Heart left ventricle (tissue), 13 donors: ENCODE measurements around the gene IPCEF1.

Source experiments
- CTCF ChIP-seq, 12 donors: fragments of 200-600 bp; sonication (generic) in 4 of 12; IDR thresholded peaks; one replicate each; pipeline versions ENCODE4 v1.5.0 to v1.8.0; 2018 to 2022; ENCODE audit warnings: antibody characterized with exemption in 12 of 12, mild to moderate bottlenecking in 5 of 12
- POLR2A ChIP-seq, 2 donors: fragments of 450-650 bp; IDR thresholded peaks; one replicate each; pipeline ENCODE4 v1.6.1; 2017; ENCODE audit warnings: antibody characterized with exemption in 2 of 2, mild to moderate bottlenecking in 2 of 2, moderate library complexity in 2 of 2
- donor health status: ischemic (EF 13 %, LVEDD 7.1; RV severe dilation, severe dysfunction).
- donor health status: DM: no; HTN: yes; CAD: no.
- donor health status: DM: no; HTN: no; CAD: no.
- donor health status: ischemic (EF 25% LVEDD 6.9; RV normal size, moderate dysfunction).
- donor health status: ischemic (EF 25% LVEDD 5.7; RV mildly dilated, moderate dysfunction).
- donor health status: ischemic (EF 35%, LVEDD 5.7; RV mildly dilated, moderate dysfunction).
- donor health status: nonischemic (EF 11% LVEDD 7.7; RV severe dilation, severe dysfunction).
- donor health status: DM: yes; HTN: yes; CAD: no.
- donor health status: PGD.
- donor health status: ischemic (EF 29% LVEDD 5.4; RV normal size, mild dysfunction).
- donor health status: nonischemic (EF 23%, LVEDD 6.1; RV moderate dilation, normal function).

DNA sequence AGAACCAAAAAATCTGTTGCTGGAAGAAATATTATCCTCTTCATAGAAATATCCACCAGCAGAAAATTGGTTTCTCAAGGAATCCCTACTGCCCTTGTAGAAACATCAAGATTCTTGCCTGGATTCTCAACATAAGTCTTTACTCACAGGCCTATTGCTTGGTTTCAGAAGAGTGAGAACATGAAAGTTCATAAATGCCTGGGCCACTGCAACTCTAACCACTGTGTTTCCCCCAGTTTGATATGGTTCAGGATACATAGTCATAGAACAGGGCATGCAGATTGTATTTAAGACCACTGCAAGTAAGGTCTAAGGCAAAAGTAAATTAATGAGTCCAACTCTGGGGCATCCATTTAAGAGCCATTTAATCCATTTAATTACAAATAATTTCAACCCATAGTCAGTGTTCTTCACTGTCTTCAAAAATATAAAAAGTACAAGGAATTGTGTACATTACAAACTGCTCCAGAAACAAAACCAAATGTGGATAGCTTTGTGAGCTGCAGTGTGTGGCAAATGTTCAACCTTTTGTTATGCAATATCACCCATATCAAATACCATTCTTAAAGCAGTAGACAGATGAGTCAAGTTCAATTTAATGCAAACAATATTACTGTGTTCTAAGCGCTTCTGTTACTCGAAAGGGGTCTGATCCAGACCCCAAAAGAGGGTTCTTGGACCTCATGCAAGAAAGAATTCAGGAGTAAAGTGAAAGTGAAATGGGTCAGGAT is 234.2 kb downstream of the IPCEF1 start:
- TF ChIP-seq CTCF (IDR thresholded peaks at IDR 0.05) (no peak), POLR2A (IDR thresholded peaks at IDR 0.05) (no peak)
